CD4-positive, alpha-beta T cell (primary cell): ENCODE results near the gene NR2C2. TPM values are rescaled to one million over a fixed set of nuclear protein-coding genes. Genes with fewer than 3 reads are reported as not detected.

ENCODE experiments used
- ATAC-seq: fragments of 200-7000 bp; cut with Tn5 transposase; one replicate; pipeline ENCODE4 v1.10.0; 2022; ENCODE audit warnings: mild to moderate bottlenecking; ENCODE audit not compliant: poor library complexity
- CTCF ChIA-PET: fragments of 350-600 bp; sonication (Branson Sonifier 250); formaldehyde crosslinking; loops from one replicate; lab custom pipeline; 2021; ENCODE audit warnings: antibody characterized with exemption, inconsistent platforms; lab: Charles Lee
- POLR2A ChIA-PET: fragments of 350-600 bp; sonication (Branson Sonifier 250); formaldehyde crosslinking; loops from one replicate; lab custom pipeline; 2021; ENCODE audit warnings: antibody characterized with exemption, inconsistent platforms; lab: Charles Lee
- DNase-seq, 14 experiments: peaks; one replicate each; pipeline ENCODE4 v3.0.0-alpha.2; 2013 to 2020; ENCODE audit warnings: mixed read lengths in 2 of 14
- H3K27ac ChIP-seq, 2 donors: one replicate each; pipeline versions ENCODE4 v1.5.1 to v1.7.0; 2013; ENCODE audit warnings: low read length in 2 of 2, low read depth in 1 of 2, mild to moderate bottlenecking in 1 of 2
- H3K27me3 ChIP-seq, 2 experiments: 1 replicate in 1 of 2; 2 replicates in 1 of 2; pipeline versions ENCODE4 v1.6.1 to v1.7.0; 2013; ENCODE audit warnings: low read length in 2 of 2, control low read depth in 1 of 2, mild to moderate bottlenecking in 1 of 2, moderate library complexity in 1 of 2; ENCODE audit not compliant: insufficient read depth in 2 of 2, control insufficient read depth in 1 of 2
- H3K36me3 ChIP-seq: one replicate; pipeline ENCODE4 v1.6.1; 2013; ENCODE audit warnings: low read length, control low read depth; ENCODE audit not compliant: insufficient read depth
- H3K4me1 ChIP-seq: one replicate; pipeline ENCODE4 v1.6.1; 2013; ENCODE audit warnings: low read length, control low read depth; ENCODE audit not compliant: insufficient read depth
- H3K4me3 ChIP-seq: one replicate; pipeline ENCODE4 v1.5.1; 2013; ENCODE audit warnings: mild to moderate bottlenecking, low read length, moderate library complexity
- H3K9me3 ChIP-seq, 2 experiments: 1 replicate in 1 of 2; 2 replicates in 1 of 2; pipeline versions ENCODE4 v1.6.1 to v1.7.0; 2013; ENCODE audit warnings: low read length in 2 of 2, mild to moderate bottlenecking in 2 of 2, control low read depth in 1 of 2, moderate library complexity in 1 of 2; ENCODE audit not compliant: control insufficient read depth in 1 of 2, insufficient read depth in 1 of 2
- H3K27ac Mint-ChIP-seq: one replicate; pipeline ENCODE4 v1.8.0; 2020; ENCODE audit warnings: mixed read lengths
- H3K27me3 Mint-ChIP-seq: one replicate; pipeline ENCODE4 v1.8.0; 2021; ENCODE audit warnings: mixed read lengths
- H3K36me3 Mint-ChIP-seq: one replicate; pipeline ENCODE4 v1.8.0; 2021; ENCODE audit warnings: low read depth, mixed read lengths
- H3K4me1 Mint-ChIP-seq: one replicate; pipeline ENCODE4 v1.8.0; 2021; ENCODE audit warnings: low read depth, mixed read lengths
- H3K4me3 Mint-ChIP-seq: one replicate; pipeline ENCODE4 v1.8.0; 2020; ENCODE audit warnings: mild to moderate bottlenecking, mixed read lengths
- H3K9me3 Mint-ChIP-seq: one replicate; pipeline ENCODE4 v1.8.0; 2020; ENCODE audit warnings: mixed read lengths
- intact Hi-C, 2 experiments: fragments of 100-400 bp; cut with DNase I in 1 of 2; cut with micrococcal nuclease in 1 of 2; formaldehyde crosslinking; loops; one replicate each; pipeline versions ENCODE4 v1.15.1 to v1.9.0; 2023 to 2025; cut with DNase I, micrococcal nuclease
- polyA plus RNA-seq, 2 donors: library from polyadenylated mRNA; unstranded; fragments of 120-200 nt; gene quantifications; one replicate each; pipeline ENCODE4 v1.2.1, GENCODE V29; 2013
- total RNA-seq, 174 experiments: library from RNA in 2 of 174; stranded (reverse) in 2 of 174; gene quantifications; one replicate each; pipeline ENCODE4 v1.2.3 and lab custom pipeline; 2021 to 2026
- TF ChIP-seq, protein P1 (sequence below): fragments of 200-600 bp; IDR thresholded peaks from one replicate; pipeline ENCODE4 v1.8.0; 2022; ENCODE audit warnings: antibody characterized with exemption, mild to moderate bottlenecking

Gene NR2C2
- total RNA-seq (10 to 100 TPM; 37.0 to 42.1 TPM), total RNA-seq (lab: John Stamatoyannopoulos, UW) (52.0 to 273 (median 141) reads per million in 172 experiments)
- 40.1 TPM for polyA plus RNA-seq (2013, experiment 1 of 2)
- 41.9 TPM for polyA plus RNA-seq (2013, experiment 2 of 2)

DNA sequence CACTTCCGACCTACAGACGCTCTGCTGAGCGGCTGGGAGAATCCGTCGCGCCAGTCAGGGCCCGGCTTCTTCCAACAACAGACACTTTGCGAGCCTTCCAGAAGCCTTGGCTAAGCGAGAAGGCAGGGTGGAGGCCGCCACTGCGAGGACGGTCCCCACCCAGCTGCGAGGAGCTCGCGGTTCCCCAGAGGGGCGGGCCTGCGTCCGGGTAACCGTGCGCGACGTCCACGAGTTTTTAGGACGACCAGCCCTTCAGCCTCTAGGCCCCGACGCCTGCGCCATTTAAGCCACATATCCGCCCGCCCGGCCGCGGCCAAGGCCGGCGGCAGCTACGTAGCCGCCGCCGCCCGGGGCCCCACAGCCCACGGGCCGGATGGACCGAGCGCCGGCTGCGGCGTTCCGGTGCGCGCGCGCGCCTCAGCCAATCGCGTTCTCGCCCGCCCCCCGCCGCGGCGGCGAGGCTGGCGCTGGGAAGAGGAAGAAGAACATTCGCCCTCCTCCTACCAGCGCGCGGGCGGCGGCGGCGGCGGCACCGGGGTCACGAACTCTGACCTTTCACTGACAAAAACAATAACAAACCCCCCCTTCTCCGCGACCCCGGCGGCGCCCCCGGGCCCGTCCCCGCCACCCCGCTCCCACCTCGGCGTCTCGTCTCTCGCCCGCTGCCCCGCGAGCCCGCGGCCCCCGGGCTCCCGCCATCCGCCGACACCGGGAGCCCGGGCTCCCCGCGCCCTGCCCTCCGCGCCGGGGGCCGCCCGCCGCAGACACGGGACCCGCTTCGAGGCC, at the start of gene NR2C2:
Gene NR2C2 (plus strand): TSS at position 484 of the 786 bp plus-strand sequence. CDS start 56,332 bp downstream, outside the sequence.
- DNase-seq (peak; percentile 80 to 95 (median 88)), ATAC-seq (peak; percentile 60)
- peaks cover 46% of the 10 kb centered on the region for H3K36me3 Mint-ChIP-seq
- peak within 1 kb of the TSS; percentile 98 for H3K4me3 Mint-ChIP-seq
- ChIA-PET CTCF (no interaction called here), POLR2A (interaction anchor here (0.8 to 2.7 kb wide), 12 partner anchors 8 to 1056 kb away, joined by 3 to 40 read pairs (median 8); partner anchors contain the start of genes CAPN7, CCDC174, LSM3 and MRPS25)
- Histone ChIP-seq H3K27ac (peak within 1 kb of the TSS; percentile 98 to 99), H3K4me3 (peak within 1 kb of the TSS; percentile 96), H3K9me3 (no peaks in the 10 kb centered on the region), H3K27me3 (no peaks in the 10 kb centered on the region), H3K36me3 (peaks cover 31% of the 10 kb centered on the region), H3K4me1 (peaks cover 25% of the 10 kb centered on the region)
- TF ChIP-seq, protein P1, sequence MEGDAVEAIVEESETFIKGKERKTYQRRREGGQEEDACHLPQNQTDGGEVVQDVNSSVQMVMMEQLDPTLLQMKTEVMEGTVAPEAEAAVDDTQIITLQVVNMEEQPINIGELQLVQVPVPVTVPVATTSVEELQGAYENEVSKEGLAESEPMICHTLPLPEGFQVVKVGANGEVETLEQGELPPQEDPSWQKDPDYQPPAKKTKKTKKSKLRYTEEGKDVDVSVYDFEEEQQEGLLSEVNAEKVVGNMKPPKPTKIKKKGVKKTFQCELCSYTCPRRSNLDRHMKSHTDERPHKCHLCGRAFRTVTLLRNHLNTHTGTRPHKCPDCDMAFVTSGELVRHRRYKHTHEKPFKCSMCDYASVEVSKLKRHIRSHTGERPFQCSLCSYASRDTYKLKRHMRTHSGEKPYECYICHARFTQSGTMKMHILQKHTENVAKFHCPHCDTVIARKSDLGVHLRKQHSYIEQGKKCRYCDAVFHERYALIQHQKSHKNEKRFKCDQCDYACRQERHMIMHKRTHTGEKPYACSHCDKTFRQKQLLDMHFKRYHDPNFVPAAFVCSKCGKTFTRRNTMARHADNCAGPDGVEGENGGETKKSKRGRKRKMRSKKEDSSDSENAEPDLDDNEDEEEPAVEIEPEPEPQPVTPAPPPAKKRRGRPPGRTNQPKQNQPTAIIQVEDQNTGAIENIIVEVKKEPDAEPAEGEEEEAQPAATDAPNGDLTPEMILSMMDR, result no peak
- H3K4me1 Mint-ChIP-seq, result peaks cover 63% of the 10 kb centered on the region
- intact Hi-C loops, result loop anchor here (1.0 to 10.0 kb wide), 9 partner anchors 148 to 910 kb away; partner anchors contain the start of genes CCDC174 (in 2 of the 2), BTD (in 1 of the 2), CHCHD4 (in 1 of the 2) and EAF1 (in 1 of the 2)
- H3K27me3 Mint-ChIP-seq, result no peaks in the 10 kb centered on the region
- H3K27ac Mint-ChIP-seq, result peak within 1 kb of the TSS; percentile 98
- no peaks in the 10 kb centered on the region for H3K9me3 Mint-ChIP-seq

DNA sequence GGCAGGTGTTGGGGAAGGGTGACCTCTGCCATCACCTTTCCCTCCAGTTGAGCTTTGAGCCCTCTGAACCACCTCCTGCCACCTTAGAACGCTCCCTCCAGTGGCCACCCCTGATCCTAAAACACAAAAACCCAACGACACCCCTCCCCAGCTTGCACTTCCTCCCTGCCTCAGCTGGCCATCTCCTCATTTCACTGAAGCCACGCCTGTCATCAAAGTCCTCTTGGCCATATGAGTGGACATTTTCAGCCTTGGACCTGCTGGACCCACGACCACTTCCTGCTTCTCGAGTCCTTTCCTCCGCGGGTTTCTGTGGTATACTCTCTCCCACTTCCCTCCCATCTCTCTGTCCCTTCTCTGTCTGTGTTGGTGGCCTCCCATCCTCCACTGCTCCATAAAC, 48.5 kb upstream of the NR2C2 start:
- peaks cover 0 to 5% of the 10 kb centered on the region in 2 experiments for H3K27me3 ChIP-seq
- Mint-ChIP-seq H3K9me3 (no peaks in the 10 kb centered on the region), H3K4me3 (no peak overlapping the region), H3K36me3 (no peaks in the 10 kb centered on the region), H3K4me1 (no peaks in the 10 kb centered on the region), H3K27ac (no peak overlapping the region), H3K27me3 (peaks cover 6% of the 10 kb centered on the region)
- no peaks in the 10 kb centered on the region for H3K36me3 ChIP-seq
- H3K4me3 ChIP-seq, result no peak overlapping the region
- ChIA-PET POLR2A (no interaction called here), CTCF (no interaction called here)
- H3K4me1 ChIP-seq, result no peaks in the 10 kb centered on the region
- intact Hi-C loops, result no loop called here
- no peak overlapping the region for H3K27ac ChIP-seq
- no peaks in the 10 kb centered on the region for H3K9me3 ChIP-seq
- ATAC-seq (no peak), DNase-seq (no peak)
- TF ChIP-seq, protein P1, result no peak

DNA sequence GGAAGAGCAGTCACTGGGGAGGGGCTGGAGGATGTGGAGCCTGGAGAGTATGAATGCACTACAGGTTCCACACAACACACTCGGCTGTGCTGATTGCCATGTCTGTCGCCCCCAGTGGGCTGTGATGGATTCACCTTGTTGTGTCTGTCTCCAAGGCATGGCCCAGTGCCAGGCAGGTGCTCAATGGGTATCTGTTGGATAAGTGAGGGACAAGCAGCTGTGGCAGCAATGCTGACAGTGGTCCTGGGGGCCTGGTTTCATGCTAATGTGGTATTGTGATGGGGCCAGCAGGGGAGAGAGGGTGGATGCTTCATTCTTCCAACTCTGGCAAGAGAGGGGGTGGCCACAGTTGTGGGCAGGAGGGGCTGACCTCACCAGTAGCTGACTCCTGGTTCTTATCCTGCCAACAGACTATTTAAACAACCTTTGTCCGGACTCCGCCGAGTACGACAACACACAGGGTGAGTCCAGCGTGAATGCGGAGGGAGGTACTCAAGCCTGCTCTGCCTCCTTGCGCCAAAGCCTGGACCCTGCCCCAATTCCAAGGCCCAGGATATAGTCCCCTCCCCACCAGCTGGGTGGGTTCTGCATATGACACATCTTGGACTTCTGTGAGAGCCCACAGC, 47.3 kb upstream of the NR2C2 start:
- no peaks in the 10 kb centered on the region for H3K36me3 ChIP-seq
- ATAC-seq, result no peak
- peaks cover 6% of the 10 kb centered on the region for H3K27me3 Mint-ChIP-seq
- ChIA-PET CTCF (no interaction called here), POLR2A (no interaction called here)
- no peak for DNase-seq
- H3K4me3 ChIP-seq, result no peak overlapping the region
- H3K9me3 ChIP-seq, result peaks cover 0 to 3% of the 10 kb centered on the region in 2 experiments
- no peak overlapping the region for H3K27ac Mint-ChIP-seq
- H3K36me3 Mint-ChIP-seq, result no peaks in the 10 kb centered on the region
- H3K4me1 Mint-ChIP-seq, result no peaks in the 10 kb centered on the region
- no peak overlapping the region for H3K4me3 Mint-ChIP-seq
- no peak overlapping the region for H3K27ac ChIP-seq
- peaks cover 0 to 5% of the 10 kb centered on the region in 2 experiments for H3K27me3 ChIP-seq
- intact Hi-C loops, result no loop called here
- H3K9me3 Mint-ChIP-seq, result peaks cover 2% of the 10 kb centered on the region
- TF ChIP-seq, protein P1, result no peak
- H3K4me1 ChIP-seq, result no peaks in the 10 kb centered on the region
